Brain microvascular endothelial cell (primary cell): ENCODE results near the gene ZNF532.
"Not testable (repeated sequence)": the region's sequence is repeated elsewhere in the genome, so short reads cannot be mapped to it uniquely, and the experiment has no call there.

ENCODE experiments used
- DNase-seq: peaks from one replicate; pipeline ENCODE4 v3.0.0-alpha.2; 2020
- H3K27ac ChIP-seq: fragments of 250-450 bp; sonication (Bioruptor Pico); 2 replicates; pipeline ENCODE4 v1.5.1; 2020; ENCODE audit warnings: mild to moderate bottlenecking, moderate library complexity
- H3K27me3 ChIP-seq: fragments of 250-450 bp; sonication (Bioruptor Pico); replicated peaks from 2 replicates; pipeline ENCODE4 v1.5.1; 2020; ENCODE audit warnings: mild to moderate bottlenecking
- H3K36me3 ChIP-seq: fragments of 250-450 bp; sonication (Bioruptor Pico); replicated peaks from 2 replicates; pipeline ENCODE4 v1.5.1; 2020; ENCODE audit warnings: mild to moderate bottlenecking
- H3K4me3 ChIP-seq: 2 replicates; pipeline ENCODE4 v1.5.1; 2011; ENCODE audit warnings: low read depth, mild to moderate bottlenecking, control low read depth, low read length, moderate library complexity
- CTCF ChIP-seq: IDR thresholded peaks from 2 replicates; pipeline ENCODE4 v1.5.1; 2011; ENCODE audit warnings: low read depth, mild to moderate bottlenecking, moderate library complexity, low read length, control low read depth, inconsistent platforms; ENCODE audit errors: missing control alignments
- in situ Hi-C: cut with HindIII; loops from 2 replicates; pipeline ENCODE4 v1.10.0; 2017; ENCODE audit warnings: low sequenced_read_pairs, low pct_ligation_motif_present

Gene ZNF532

GRCh38 chr18:58915006-58915799 is 50.5 kb downstream of the ZNF532 start:
- Histone ChIP-seq H3K36me3 (peaks cover 18% of the 10 kb centered on the region), H3K27ac (peak overlapping the region; percentile 92), H3K27me3 (no peaks in the 10 kb centered on the region), H3K4me3 (no peak overlapping the region)
- in situ Hi-C loops, result no loop called here
- TF ChIP-seq CTCF, result no peak
- peak; percentile 47 for DNase-seq

DNA sequence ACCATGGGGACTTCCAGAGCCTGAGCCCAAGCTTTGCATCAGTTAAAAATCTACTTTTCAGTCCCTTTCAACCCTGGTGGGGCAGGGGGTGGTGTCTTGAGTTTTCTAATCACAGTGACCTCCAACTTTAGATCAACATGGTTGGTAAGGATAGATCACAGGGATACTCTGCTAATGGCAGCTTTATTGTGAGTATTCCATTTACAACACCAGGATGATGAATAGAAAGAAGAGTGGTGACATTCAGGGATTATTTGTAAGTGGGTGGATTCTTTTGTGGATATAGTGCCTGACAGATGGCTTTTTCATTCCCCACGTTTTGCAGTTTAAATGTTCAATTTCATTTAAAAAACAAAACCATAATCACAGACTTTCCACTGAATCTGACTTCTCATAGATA is 51.3 kb downstream of the ZNF532 start:
- no peak for DNase-seq
- Histone ChIP-seq H3K36me3 (peaks cover 18% of the 10 kb centered on the region), H3K27ac (no peak overlapping the region), H3K4me3 (no peak overlapping the region), H3K27me3 (no peaks in the 10 kb centered on the region)
- in situ Hi-C loops, result no loop called here
- TF ChIP-seq CTCF, result no peak

DNA sequence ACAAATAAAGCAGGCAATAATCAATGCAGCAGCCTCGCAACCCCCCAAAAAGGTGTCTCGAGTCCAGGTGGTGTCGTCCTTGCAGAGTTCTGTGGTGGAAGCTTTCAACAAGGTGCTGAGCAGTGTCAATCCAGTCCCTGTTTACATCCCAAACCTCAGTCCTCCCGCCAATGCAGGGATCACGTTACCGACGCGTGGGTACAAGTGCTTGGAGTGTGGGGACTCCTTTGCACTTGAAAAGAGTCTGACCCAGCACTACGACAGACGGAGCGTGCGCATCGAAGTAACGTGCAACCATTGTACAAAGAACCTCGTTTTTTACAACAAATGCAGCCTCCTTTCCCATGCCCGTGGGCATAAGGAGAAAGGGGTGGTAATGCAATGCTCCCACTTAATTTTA is 55.3 kb downstream of the ZNF532 start:
- H3K36me3 ChIP-seq, result peaks cover 18% of the 10 kb centered on the region
- H3K4me3 ChIP-seq, DNase-seq, H3K27me3 ChIP-seq, in situ Hi-C loops, H3K27ac ChIP-seq: not testable (repeated sequence)

- TF ChIP-seq CTCF, result no peak
- H3K4me3 ChIP-seq, result no peak overlapping the region
- no peaks in the 10 kb centered on the region for H3K27me3 ChIP-seq
- peaks cover 18% of the 10 kb centered on the region for H3K36me3 ChIP-seq
- in situ Hi-C loops, result no loop called here
- H3K27ac ChIP-seq, result no peak overlapping the region
- no peak for DNase-seq
Observed at GRCh38 chr18:58922995-58923394, 58.3 kb downstream of the ZNF532 start.

GRCh38 chr18:58924473-58924872 is 59.8 kb downstream of the ZNF532 start:
- no peak overlapping the region for H3K27ac ChIP-seq
- DNase-seq, result no peak
- H3K27me3 ChIP-seq, result no peaks in the 10 kb centered on the region
- peaks cover 4% of the 10 kb centered on the region for H3K36me3 ChIP-seq
- in situ Hi-C loops, result no loop called here
- no peak overlapping the region for H3K4me3 ChIP-seq
- TF ChIP-seq CTCF, result no peak

- Histone ChIP-seq H3K27ac (no peak overlapping the region), H3K36me3 (no peaks in the 10 kb centered on the region), H3K4me3 (no peak overlapping the region), H3K27me3 (no peaks in the 10 kb centered on the region)
- TF ChIP-seq CTCF, result no peak
- no peak for DNase-seq
- in situ Hi-C loops, result no loop called here
Observed at GRCh38 chr18:58927659-58928058, 63.0 kb downstream of the ZNF532 start.
